ENCODE results near the gene MYO16.

MYO16 gene

GRCh38 chr13:109256866-109257760, 627.7 kb downstream of the MYO16 start:
- no peak for DNase-seq
